Measurements from ENCODE around the gene EMID1.

EMID1 gene

GRCh38 chr22:29205252-29205593 is 473 bp upstream of the EMID1 start:
- H3K9me3 ChIP-seq (ENCODE audit: severe bottlenecking) = no peaks in the 10 kb centered on the region
- H3K27ac ChIP-seq (ENCODE audit: poor library complexity, severe bottlenecking) = no peak overlapping the region
- H3K4me3 ChIP-seq (ENCODE audit: severe bottlenecking) = peak overlapping the region; percentile 33
- no peaks in the 10 kb centered on the region for H3K36me3 ChIP-seq (ENCODE audit: low read depth)
- peaks cover 10% of the 10 kb centered on the region for H3K27me3 ChIP-seq (ENCODE audit: insufficient read depth, poor library complexity, severe bottlenecking)
- ATAC-seq (ENCODE audit: low read depth) (no peak), DNase-seq (ENCODE audit: low spot score) (no peak)
- H3K4me1 ChIP-seq (ENCODE audit: insufficient read depth, poor library complexity, severe bottlenecking) = no peaks in the 10 kb centered on the region
- no peak for TF ChIP-seq CTCF (IDR thresholded peaks at IDR 0.05; ENCODE audit: poor library complexity, severe bottlenecking)

GRCh38 chr22:29206372-29207242 is 911 bp downstream of the EMID1 start:
- Histone ChIP-seq H3K9me3 (ENCODE audit: severe bottlenecking) (no peaks in the 10 kb centered on the region), H3K4me1 (ENCODE audit: insufficient read depth, poor library complexity, severe bottlenecking) (no peaks in the 10 kb centered on the region), H3K36me3 (ENCODE audit: low read depth) (no peaks in the 10 kb centered on the region), H3K4me3 (ENCODE audit: severe bottlenecking) (peak overlapping the region; percentile 33), H3K27ac (ENCODE audit: poor library complexity, severe bottlenecking) (no peak overlapping the region), H3K27me3 (ENCODE audit: insufficient read depth, poor library complexity, severe bottlenecking) (peaks cover 10% of the 10 kb centered on the region)
- no peak for TF ChIP-seq CTCF (IDR thresholded peaks at IDR 0.05; ENCODE audit: poor library complexity, severe bottlenecking)
- ATAC-seq (ENCODE audit: low read depth) (no peak), DNase-seq (ENCODE audit: low spot score) (no peak)

GRCh38 chr22:29207243-29207550 is 1.5 kb downstream of the EMID1 start:
- Histone ChIP-seq H3K4me1 (ENCODE audit: insufficient read depth, poor library complexity, severe bottlenecking) (no peaks in the 10 kb centered on the region), H3K36me3 (ENCODE audit: low read depth) (no peaks in the 10 kb centered on the region), H3K4me3 (ENCODE audit: severe bottlenecking) (no peak overlapping the region), H3K27me3 (ENCODE audit: insufficient read depth, poor library complexity, severe bottlenecking) (peaks cover 10% of the 10 kb centered on the region), H3K27ac (ENCODE audit: poor library complexity, severe bottlenecking) (no peak overlapping the region), H3K9me3 (ENCODE audit: severe bottlenecking) (no peaks in the 10 kb centered on the region)
- TF ChIP-seq CTCF (IDR thresholded peaks at IDR 0.05; ENCODE audit: poor library complexity, severe bottlenecking) = no peak
- DNase-seq (ENCODE audit: low spot score) = no peak
- no peak for ATAC-seq (ENCODE audit: low read depth)

- Histone ChIP-seq H3K4me1 (ENCODE audit: insufficient read depth, poor library complexity, severe bottlenecking) (no peaks in the 10 kb centered on the region), H3K27ac (ENCODE audit: poor library complexity, severe bottlenecking) (no peak overlapping the region), H3K9me3 (ENCODE audit: severe bottlenecking) (no peaks in the 10 kb centered on the region), H3K4me3 (ENCODE audit: severe bottlenecking) (no peak overlapping the region), H3K27me3 (ENCODE audit: insufficient read depth, poor library complexity, severe bottlenecking) (peaks cover 10% of the 10 kb centered on the region), H3K36me3 (ENCODE audit: low read depth) (no peaks in the 10 kb centered on the region)
- ATAC-seq (ENCODE audit: low read depth) (no peak), DNase-seq (ENCODE audit: low spot score) (peak; percentile 39)
- no peak for TF ChIP-seq CTCF (IDR thresholded peaks at IDR 0.05; ENCODE audit: poor library complexity, severe bottlenecking)
Measured at GRCh38 chr22:29207562-29208501, 2.1 kb downstream of the EMID1 start.

All from RWPE2 (cell line).